ENCODE results near the gene CELSR1.

Gene CELSR1

DNA sequence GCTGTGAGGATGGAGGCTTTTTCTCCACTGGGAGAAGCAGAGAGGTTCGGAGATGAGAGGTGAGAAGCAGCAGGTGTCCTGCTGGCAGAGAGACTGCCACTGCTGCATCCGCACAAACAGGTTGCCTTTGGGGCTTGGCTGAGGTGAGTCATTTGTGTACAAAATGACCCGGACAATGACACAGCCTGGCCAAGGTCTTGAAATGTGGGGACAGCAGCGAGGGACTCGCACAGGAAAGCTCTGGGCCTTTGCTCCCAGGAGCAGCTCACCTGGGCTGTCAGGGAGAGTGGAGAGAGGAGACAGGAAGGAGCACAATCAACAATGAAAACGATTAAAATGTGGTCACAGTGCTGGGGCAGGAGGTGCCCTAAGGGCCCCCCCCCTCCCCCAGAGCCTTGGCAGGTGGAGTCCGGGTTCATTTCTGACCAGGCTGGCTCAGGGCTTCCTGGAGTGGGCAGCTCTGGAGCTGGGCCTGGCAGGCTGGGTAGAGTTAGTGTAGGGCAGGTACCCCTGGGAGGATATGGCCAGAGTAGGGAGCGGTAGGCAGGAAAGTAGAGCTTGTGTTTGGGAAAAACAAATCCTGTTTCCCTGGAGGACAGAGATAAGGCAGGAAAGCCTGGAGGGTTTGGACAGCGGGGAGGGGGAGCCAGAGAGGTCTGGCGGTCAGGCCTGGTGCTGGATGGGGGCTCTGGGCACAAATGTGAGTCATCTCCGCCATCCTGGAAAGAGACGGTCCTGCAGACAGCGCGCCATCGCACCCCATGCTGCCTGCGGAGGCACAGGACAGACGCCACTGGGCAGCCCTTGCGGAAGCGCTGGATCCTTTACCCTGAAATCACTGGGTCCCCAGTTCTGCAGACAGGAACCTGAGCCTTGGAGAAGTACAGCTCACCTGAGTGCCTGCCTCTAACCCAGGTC lies 37.8 kb upstream of the CELSR1 start:
- peak; percentile 81 for DNase-seq (ENCODE audit: low spot score)

DNA sequence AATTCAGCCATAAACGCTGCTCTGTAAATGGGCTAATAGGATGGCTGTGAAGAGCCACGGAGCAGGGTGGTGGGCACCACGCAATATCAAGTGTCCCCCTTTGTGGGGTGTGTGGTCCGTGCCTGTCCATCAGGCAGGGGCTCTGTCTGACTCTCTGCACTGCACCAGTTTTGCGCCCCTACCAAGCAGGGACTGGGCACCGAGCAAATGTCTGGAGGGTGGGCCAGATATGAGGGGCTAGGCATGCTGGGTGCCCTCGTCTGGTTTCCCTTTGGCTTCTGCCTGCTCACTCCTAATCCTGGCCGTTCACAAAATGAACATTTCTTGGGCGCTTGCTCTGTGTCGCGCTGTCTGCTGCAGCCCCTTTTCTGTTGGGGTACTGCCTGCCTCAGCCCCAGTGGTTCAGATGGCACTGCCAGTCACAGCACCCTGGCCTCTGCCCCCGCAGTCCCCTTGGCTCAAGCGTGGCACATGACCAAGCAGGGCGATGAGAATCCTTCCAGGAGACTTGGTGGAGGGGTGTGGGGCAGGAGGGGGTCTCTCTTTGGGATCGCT lies 37.1 kb upstream of the CELSR1 start:
- no peak for DNase-seq (ENCODE audit: low spot score)

DNA sequence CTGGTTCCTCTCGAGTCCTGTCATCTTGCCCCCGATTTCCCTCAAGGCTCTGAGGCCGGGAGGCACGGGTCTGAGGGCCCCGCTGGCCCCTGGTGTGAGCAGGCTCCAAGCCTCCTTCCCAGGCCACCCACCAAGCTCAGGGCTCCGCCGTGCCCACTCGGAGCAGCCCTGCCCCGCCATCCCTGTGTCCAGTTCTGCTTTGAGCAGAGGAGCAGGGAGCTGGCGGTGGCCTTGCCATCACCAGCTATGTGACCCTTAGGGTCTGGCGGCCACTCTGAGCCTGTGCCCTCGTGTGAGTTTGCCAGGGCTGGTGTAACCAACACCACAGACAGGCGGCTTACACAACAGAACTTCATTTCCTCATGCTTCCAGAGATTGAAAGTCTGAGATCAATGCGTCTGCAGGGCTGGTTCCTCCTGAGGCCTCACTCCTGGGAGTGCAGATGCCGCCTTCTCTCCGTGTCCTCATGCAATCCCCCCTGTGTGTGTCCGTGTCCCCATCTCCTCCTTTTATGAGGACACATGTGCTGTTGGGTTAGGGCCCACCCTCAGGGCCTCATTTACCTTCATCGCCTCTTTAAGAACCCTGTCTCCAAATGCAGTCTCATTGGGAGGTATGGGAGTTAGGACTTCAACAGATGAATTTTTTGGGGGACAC lies 36.5 kb upstream of the CELSR1 start:
- DNase-seq (ENCODE audit: low spot score) = no peak

DNA sequence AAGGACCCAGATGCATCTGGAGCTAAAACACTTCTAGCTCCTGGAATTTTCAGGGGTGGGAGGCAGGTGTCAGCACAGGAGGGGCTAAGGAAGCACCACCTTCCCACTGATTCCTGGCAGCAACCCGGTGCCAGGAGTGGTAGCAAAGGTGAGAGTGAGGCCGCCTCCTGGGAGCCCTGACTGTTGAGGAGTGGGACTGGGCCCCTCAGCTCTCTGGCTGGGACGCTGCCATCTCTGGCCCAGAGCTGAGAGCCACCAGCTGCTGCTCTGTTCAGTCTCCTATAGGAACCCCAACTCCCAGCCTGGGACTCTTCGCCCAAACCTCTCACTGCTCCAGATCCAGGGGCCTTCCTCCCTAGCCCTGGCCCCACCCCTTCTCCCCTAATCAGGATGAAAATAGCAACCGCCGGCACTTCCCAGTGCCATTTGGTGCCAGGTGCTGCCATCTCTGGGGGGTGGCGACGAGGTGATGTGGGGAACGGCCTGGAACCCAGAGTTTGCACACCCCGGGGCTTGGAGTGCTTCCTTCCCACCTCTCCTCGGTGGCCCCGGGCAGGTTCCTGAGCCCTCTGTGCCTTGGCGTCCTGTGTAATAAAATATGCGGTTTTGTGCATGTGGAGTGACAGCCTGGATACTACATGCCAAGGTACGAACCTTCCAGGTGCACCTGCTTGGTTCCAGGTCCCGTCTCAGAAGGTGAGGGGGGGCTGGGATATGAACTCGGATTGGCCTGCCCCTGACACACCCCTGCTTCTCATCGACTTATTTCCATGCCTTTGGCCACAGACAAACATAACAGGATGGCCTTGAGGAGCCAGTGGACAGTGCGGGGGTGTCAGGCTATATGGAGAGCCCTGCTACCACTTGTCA lies 35.7 kb upstream of the CELSR1 start:
- DNase-seq (ENCODE audit: low spot score) = no peak

DNA sequence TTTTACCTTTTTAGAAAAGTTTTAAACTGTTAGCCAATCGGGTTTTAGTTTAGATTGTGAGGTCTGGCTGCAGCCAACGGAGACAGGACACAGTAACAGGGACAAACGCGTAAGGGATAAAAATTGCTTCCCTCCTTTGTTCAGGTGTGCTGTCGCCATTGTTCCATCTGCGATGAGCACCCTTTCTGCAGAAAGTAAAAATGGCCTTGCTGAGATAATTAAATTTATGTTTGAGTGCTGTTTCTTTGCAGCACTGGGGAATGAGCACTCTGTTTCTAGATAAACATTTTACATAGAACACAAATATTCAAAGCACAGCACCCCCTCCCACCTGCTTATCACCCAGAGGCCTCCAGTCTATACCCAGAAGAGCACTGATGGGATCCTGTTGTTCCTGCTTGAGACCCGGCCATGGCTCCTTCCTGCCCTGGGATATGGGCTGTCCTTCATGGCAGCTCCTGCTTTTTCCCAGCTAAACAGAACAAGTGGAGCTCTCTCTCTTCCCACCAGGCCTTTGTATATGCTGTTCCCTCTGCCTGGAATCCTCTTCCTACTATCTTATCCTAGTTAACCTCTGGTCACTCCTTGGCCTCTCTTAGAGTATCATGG lies 34.3 kb upstream of the CELSR1 start:
- no peak for DNase-seq (ENCODE audit: low spot score)

DNA sequence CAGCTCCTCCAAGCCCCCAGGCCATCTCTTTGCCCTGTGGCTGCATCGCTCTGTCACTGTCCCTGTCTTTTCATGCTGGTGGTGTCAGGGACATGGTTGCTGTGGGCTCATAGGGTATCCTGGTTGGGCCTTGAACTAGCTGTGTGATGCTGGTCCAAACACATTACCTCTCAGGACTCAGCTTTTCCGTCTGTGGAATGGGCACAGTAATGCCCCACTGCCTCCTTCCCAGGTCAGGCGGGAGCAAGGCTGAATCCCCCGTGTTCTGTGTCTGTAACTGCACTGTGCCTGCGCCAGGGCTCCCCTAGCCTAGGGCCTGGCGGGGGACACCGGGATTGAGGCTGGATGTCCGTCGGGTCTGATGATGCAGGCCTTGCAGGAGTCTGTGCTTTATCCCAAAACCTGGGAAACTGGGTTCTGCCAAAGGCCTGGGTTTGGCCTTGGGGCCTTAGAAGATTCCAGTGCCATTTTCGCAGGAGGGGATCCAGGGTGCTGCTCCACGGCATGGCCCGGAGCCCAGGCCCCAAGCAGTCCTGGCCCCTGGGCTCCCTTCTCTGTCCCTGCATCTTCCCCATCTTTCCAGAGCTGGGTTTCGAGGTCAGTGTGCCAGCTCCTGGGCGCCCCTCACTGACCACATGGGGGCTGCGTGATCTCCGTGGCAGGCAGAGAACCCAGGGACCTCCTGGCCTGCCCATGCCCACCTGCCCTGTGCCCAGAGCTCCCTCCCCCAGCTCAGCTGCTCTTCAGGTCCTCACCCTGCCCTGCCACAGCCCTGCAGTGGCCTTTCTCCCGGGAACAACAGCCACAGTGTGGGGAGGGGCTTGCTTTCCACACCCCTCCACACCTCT lies 32.7 kb upstream of the CELSR1 start:
- no peak for DNase-seq (ENCODE audit: low spot score)

DNA sequence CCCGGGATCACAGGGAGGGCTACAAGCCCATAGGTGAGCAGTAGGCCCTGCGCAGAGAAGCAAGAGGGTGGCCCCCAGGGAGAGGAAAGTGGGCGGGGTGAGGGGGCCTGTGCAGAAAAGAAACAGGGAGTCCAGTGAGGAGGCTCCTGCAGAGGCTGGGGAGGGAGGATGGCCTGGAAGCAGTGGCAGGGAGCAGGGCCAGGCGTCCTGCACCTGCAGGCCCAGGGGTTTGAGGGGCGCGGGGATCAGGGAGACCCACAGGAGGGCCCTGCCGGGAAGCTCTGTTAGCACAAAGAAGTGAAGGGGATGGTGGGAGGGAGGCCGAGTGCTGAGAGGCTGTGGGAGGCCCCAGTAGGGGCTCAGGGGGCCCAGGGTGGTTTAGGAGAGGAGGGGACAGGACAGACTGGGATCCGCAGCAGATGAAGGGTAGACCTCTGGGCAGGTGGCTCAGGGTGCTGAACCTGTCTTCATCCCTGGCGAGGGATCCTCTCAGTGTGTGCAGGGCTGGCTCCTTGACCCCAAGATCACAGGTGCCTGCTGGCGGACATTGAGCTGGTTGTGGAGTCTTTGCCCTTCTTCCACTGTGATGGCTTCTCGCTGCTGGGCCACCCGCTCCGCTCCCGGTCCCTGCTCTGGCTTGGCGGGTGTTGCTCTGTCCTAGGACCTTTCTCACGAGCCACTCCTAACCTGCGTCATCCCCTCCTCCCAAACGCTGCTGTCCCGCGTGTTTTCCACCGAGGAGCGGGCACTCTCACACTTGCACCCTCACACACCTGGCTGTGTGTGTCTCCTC lies 31.8 kb upstream of the CELSR1 start:
- DNase-seq (ENCODE audit: low spot score) = no peak

DNA sequence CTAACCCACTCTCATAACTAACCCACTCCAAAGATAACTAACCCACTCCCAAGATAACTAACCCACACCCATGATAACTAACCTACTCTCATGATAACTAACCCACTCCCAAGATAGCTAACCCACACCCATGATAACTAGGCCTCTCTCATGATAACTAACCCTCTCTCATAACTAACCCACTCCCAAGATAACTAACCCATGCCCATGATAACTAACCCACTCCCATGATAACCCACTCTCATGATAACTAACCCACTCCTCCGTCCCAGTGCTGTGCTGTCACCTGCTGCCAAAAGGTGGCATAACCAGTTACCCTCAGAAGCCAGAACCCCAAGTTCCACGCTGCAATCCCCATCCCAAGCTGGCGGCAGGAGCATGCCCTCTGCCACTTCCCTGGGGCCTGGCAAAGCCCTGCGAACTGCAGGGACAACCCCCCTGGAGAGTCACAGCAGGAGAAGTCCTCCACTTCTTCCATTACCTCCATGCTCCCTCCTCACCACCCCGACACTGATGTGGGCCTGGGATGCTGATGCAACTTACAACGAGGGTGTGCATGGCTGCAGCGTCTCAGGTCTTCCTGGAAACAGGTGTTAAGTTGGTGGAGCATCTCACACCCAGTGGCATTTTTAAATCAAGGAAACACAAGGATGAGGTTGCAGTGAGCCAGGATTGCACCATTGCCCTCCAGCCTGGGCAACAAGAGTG lies 30.8 kb upstream of the CELSR1 start:
- peak; percentile 20 for DNase-seq (ENCODE audit: low spot score)

DNA sequence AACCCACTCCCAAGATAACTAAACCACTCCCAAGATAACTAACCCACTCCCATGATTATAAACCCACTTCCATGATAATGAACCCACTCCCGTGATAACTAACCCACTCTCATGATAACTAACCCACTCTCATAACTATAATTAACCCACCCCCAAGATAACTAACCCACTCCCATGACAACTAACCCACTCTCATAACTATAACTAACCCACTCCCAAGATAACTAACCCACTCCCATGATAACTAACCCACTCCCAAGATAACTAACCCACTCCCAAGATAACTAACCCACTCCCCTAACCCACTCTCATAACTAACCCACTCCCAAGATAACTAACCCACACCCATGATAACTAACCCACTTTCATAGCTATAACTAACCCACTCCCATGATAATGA lies 30.1 kb upstream of the CELSR1 start:
- DNase-seq (ENCODE audit: low spot score) = no peak

DNA sequence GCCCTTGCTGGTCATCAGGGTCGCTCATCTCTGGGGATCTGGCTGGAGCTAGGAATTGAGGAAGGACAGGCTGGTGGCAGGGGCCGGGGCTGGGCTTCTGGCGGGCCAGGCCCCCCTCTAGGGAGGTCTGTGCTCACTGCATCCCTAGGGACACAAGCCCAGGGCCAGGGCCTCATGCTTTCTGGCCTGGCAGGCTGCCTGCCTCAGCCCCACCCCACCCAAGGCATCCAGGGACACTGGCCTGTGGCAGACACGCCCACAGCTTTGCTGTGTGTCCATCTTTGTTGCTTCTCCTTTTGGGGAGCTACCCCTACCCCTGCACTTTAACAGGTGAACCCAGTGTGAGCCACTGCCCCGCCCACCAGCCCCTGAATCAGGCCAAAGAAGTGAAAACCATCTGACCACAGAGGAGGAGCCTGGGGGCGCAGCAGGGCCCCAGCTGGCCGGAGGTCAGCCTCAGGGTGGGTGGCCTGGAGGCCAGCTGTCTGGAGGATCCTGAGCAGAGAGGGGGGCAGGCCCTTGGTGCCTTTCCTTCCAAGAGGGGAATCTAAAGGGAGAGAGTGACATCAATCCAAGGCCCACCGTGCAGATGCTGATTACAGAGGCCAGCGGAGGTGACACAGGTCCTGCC lies 26.8 kb upstream of the CELSR1 start:
- peak; percentile 33 for DNase-seq (ENCODE audit: low spot score)

DNA sequence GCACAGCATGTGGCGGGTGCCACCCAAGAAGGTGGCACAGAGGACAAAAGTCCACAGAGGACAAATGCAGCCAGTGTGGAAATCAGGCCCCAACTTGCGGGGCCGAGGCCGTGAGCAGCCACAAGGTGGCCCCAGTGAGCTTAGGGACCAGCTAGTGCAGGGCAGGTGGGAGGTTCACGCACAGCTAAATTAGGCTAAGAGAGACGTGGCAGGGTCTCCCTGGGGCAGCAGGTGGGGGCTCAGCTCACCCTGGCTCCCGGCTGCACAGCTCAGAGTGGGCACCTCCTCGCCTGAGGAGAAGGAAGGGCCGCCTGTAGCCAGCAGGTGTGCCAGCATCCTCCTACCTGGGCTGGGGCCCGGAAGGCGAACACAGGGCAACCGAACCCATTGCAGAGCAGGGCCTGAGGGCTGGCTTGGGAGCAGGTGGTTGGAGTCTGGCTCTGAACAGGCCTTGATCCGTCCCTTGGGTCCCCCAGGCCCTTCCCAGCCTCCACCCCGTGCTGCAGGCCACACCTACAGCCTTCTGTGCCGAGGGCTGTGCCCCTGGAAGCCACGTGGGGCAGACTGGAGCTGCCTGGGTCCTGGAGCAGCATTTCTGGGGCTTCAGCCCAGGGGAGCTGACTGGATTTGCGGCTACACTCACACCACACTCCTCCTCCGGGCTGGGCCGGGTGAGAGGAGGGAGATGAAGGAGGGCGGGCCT lies 26.1 kb upstream of the CELSR1 start:
- peak; percentile 74 for DNase-seq (ENCODE audit: low spot score)

DNA sequence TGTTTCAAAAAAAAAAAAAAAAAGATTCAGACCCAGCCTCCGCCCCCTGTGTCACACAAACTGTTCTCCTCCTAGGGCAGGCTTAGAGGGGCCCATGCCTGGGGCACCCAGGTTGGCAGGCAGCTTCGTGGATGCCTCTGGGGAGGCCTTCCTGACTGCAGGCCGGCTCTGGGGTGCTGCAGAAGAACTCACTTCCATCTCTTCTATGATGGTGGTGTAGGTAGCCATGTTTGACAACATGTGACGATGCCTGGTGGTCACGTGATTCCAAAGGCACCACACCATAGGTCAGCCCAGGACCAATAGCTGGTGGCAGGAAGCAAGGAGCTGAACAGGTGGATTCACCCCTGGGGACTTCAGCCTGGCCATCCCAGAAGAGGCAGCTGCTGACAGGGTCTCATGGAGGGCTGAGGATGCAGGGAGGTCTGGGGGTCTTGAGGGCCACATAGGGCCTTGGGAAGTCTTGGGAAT lies 24.1 kb upstream of the CELSR1 start:
- DNase-seq (ENCODE audit: low spot score) = peak; percentile 71

DNA sequence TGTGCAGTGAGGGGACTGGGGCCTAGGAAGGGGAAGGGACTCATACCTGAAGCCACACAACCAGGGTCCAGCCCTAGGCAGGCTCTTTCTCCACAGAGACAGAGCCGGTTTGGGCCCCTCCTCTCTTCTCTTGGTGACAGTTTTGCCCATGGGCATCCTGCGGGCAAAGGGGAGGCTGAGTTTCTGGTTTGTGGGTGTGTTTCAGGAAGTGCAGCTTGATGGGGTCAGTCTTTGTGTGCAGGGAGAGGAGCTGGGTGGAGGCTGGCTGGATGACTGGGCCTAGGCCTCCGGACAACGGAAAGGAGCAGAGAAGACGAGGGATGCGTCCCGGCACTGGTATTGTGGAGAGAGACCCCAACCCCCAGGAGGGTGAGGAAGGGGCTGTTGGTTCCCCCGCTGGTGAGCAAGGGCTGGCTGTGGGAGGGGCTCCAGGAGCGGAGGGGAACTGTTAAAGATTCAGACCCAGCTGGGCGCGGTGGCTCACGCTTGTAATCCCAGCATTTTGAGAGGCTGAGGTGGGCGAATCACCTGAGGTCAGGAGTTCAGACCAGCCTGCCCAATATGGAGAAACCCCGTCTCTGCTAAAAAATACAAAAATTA lies 23.4 kb upstream of the CELSR1 start:
- no peak for DNase-seq (ENCODE audit: low spot score)

DNA sequence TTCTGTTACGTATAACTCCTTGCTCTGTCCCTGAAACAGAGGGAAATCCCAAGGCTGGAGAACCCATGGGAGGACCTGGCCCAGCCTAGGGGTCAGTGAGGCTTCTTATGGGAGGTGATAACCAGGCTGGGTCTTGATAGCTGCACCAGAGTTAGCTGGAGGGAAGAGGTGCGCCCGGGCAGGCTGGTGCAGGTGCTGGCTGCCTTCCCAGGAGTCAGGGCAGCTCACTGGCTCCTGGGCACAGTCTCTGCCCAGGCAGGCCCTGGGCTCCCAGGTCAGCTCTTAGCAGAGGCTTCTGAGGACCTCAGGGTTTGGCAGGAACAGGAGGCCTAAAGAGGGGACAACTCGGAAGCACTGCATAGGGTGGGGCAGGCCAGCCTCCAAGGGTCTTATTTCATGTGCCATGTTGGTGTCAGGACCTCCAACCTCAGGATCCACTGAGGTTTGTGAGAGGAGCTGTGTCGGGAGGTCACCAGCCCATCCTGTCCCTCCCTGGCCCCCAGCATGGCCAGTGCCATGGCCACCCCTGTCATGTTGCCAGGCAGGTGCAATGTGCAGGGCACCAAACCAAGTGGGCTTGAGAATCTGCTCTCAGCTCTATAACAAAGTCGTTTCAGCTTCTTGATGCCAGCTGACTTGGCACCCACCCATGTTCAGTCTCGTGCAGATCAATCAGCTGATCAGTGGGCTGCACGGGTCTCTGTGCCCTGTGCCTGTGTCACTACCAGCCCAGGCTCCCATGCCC lies 20.5 kb upstream of the CELSR1 start:
- DNase-seq (ENCODE audit: low spot score) = no peak

DNA sequence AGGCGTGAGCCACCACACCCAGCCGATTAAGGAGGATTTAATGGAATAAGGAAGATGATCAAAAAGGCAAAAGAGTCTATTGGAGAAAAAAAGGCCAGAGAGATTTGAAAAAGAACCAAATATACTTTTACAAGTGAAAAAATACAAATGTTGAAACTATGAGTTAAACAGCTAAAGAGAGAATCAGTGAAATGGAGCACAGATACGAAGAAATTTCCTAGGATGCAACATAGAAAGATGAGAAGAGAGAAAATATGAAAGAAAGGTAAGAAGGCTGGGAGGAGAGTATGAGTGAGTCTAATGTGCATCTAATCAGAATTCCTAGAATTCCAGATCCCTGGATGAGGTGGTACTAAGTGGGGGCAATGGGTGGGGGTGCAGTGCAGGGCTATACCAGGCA lies 19.4 kb upstream of the CELSR1 start:
- no peak for DNase-seq (ENCODE audit: low spot score)

DNA sequence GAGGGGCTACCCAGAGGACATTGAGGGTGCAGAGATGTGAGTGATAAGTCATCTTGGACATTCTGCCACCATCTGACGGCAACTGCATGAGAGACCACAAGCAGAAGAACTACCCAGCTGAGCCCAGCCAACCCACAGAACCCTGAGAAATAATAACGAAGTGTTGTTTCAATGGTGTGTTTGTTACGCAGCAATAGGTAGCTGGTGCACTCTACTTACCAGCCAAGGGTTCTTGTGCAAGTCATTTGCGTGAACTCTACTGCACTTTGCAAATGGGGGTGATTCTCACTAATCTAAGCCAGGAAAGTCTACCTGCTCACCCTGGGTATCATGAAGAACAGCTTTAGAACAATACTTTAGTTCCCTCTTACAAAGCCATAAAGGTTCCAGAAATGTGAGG lies 15.8 kb upstream of the CELSR1 start:
- DNase-seq (ENCODE audit: low spot score) = no peak

DNA sequence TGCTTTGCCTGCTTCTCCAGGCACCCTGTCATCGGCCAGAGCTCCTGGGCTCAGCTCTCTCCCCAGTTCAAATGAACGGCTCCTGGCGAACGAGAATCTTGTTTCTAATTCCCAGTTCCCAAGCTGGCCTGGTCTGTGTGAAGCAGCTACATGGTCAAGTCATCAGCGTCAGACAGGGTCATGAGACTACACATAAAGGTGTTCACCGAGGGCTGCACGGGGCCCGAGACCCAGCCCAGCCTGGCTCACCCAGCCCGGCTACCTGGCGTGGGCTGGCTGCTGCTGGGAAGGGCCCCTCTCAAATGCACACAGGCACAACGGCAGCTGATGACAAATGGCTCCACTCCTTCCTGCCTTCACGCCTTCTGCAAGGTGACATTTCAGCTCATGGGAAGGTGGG lies 14.6 kb upstream of the CELSR1 start:
- no peak for DNase-seq (ENCODE audit: low spot score)

All from SW480 (cell line).